Measurements from ENCODE around the gene SOX8. TPM values are rescaled to one million over a fixed set of nuclear protein-coding genes. Genes with fewer than 3 reads are reported as not detected.

SOX8 gene
- total and polyA plus RNA-seq, 10 of the 15 experiments (the other 5 are each of a cell fraction or from before 2014, with no cell fraction given): not detected

DNA sequence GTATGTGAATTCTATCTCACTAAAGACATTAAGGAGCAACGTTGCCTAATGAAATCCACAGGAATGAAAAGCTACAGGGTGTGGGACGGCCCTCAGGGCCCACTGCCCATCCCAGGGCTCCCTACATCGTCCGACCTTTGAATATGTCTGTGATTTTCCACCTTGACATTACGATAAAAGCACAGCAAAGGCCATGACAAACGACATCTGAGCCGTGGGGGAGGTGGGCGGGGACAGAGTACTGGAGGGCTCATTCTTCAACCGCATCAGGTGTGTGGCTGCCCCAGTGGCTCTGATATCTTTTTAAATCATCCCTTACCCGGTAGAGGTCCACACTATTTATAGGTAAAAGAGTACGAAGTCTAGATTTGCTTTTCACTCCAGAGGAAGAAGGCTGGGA, 45.9 kb upstream of the SOX8 start:
- RAD21 ChIA-PET (ENCODE audit: unreplicated experiment): no interaction called here
- no peaks in the 10 kb centered on the region for H3K27me3 ChIP-seq (replicated peaks in 1 of 2; ENCODE audit: control insufficient read depth in 2 of 2, insufficient read depth in 2 of 2, low read length in 1 of 2)
- in situ Hi-C loops (cut with MboI): no loop called here
- H3K9ac ChIP-seq (ENCODE audit: control insufficient read depth, insufficient read depth, low read length): no peak overlapping the region
- no peak overlapping the region for H3K27ac ChIP-seq (ENCODE audit: control insufficient read depth, insufficient read depth)
- CTCF ChIA-PET: no interaction called here
- SMC1A ChIA-PET (ENCODE audit: uncharacterized antibody, unreplicated experiment): no interaction called here
- H3K9me3 ChIP-seq (replicated peaks; ENCODE audit: control insufficient read depth, insufficient read depth, low read length): no peaks in the 10 kb centered on the region; the same call in 2 of the 3 replicates
- H3K79me2 ChIP-seq (ENCODE audit: control insufficient read depth, insufficient read depth, low read length): no peaks in the 10 kb centered on the region
- no TSS peak for BruUV-seq (replicated peaks)
- H3K4me2 ChIP-seq (ENCODE audit: control insufficient read depth, insufficient read depth): no peak overlapping the region
- H3K36me3 ChIP-seq (ENCODE audit: control insufficient read depth in 2 of 2, insufficient read depth in 2 of 2, low read length in 1 of 2): no peaks in the 10 kb centered on the region
- WGBS (ENCODE audit: insufficient coverage, insufficient replicate concordance, low lambda C conversion rate, missing lambda C conversion rate): 40% methylated on average over 11 of the region's 11 CpGs
- FAIRE-seq (no peak), ATAC-seq (no peak), DNase-seq (ENCODE audit: low read depth, low spot score) (no peak)
- no peaks in the 10 kb centered on the region for H4K20me1 ChIP-seq (ENCODE audit: control insufficient read depth, insufficient read depth)
- H3K4me1 ChIP-seq (ENCODE audit: control insufficient read depth, insufficient read depth, low read length): no peaks in the 10 kb centered on the region
- no peak overlapping the region for H3K4me3 ChIP-seq
- POLR2A ChIA-PET: no interaction called here
- TF ChIP-seq TAF1 (IDR thresholded peaks at IDR 0.05; ENCODE audit: borderline replicate concordance, low read depth, low read length) (no peak), ZNF24 (IDR thresholded peaks at IDR 0.05) (no peak), CHD2 (IDR thresholded peaks at IDR 0.05; ENCODE audit: borderline replicate concordance, low read depth, low read length) (no peak), GABPA (IDR thresholded peaks at IDR 0.05; ENCODE audit: low read depth) (no peak), CEBPB (IDR thresholded peaks at IDR 0.05; ENCODE audit: borderline replicate concordance in 1 of 2, low read depth in 2 of 2, low read length in 2 of 2) (no peak), EZH2 (IDR thresholded peaks at IDR 0.05; ENCODE audit: borderline replicate concordance, control insufficient read depth, low read depth, low read length) (no peak), GATAD2B (conservative IDR thresholded peaks at IDR 0.05; ENCODE audit: low read depth) (no peak), TCF12 (IDR thresholded peaks at IDR 0.05; ENCODE audit: low read depth, low read length) (no peak), LARP7 (IDR thresholded peaks at IDR 0.05) (no peak), JUND (IDR thresholded peaks at IDR 0.05; ENCODE audit: low read depth, low read length) (no peak), RAD51 (IDR thresholded peaks at IDR 0.05) (no peak)
- TF ChIP-seq, protein P1, sequence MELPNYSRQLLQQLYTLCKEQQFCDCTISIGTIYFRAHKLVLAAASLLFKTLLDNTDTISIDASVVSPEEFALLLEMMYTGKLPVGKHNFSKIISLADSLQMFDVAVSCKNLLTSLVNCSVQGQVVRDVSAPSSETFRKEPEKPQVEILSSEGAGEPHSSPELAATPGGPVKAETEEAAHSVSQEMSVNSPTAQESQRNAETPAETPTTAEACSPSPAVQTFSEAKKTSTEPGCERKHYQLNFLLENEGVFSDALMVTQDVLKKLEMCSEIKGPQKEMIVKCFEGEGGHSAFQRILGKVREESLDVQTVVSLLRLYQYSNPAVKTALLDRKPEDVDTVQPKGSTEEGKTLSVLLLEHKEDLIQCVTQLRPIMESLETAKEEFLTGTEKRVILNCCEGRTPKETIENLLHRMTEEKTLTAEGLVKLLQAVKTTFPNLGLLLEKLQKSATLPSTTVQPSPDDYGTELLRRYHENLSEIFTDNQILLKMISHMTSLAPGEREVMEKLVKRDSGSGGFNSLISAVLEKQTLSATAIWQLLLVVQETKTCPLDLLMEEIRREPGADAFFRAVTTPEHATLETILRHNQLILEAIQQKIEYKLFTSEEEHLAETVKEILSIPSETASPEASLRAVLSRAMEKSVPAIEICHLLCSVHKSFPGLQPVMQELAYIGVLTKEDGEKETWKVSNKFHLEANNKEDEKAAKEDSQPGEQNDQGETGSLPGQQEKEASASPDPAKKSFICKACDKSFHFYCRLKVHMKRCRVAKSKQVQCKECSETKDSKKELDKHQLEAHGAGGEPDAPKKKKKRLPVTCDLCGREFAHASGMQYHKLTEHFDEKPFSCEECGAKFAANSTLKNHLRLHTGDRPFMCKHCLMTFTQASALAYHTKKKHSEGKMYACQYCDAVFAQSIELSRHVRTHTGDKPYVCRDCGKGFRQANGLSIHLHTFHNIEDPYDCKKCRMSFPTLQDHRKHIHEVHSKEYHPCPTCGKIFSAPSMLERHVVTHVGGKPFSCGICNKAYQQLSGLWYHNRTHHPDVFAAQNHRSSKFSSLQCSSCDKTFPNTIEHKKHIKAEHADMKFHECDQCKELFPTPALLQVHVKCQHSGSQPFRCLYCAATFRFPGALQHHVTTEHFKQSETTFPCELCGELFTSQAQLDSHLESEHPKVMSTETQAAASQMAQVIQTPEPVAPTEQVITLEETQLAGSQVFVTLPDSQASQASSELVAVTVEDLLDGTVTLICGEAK (IDR thresholded peaks at IDR 0.05; ENCODE audit: borderline replicate concordance): no peak
- TF ChIP-seq, protein P2, sequence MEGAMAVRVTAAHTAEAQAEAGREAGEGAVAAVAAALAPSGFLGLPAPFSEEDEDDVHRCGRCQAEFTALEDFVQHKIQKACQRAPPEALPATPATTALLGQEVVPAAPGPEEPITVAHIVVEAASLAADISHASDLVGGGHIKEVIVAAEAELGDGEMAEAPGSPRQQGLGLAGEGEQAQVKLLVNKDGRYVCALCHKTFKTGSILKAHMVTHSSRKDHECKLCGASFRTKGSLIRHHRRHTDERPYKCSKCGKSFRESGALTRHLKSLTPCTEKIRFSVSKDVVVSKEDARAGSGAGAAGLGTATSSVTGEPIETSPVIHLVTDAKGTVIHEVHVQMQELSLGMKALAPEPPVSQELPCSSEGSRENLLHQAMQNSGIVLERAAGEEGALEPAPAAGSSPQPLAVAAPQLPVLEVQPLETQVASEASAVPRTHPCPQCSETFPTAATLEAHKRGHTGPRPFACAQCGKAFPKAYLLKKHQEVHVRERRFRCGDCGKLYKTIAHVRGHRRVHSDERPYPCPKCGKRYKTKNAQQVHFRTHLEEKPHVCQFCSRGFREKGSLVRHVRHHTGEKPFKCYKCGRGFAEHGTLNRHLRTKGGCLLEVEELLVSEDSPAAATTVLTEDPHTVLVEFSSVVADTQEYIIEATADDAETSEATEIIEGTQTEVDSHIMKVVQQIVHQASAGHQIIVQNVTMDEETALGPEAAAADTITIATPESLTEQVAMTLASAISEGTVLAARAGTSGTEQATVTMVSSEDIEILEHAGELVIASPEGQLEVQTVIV (IDR thresholded peaks at IDR 0.05; ENCODE audit: borderline replicate concordance, partially characterized antibody): no peak
- TF ChIP-seq, protein P3, sequence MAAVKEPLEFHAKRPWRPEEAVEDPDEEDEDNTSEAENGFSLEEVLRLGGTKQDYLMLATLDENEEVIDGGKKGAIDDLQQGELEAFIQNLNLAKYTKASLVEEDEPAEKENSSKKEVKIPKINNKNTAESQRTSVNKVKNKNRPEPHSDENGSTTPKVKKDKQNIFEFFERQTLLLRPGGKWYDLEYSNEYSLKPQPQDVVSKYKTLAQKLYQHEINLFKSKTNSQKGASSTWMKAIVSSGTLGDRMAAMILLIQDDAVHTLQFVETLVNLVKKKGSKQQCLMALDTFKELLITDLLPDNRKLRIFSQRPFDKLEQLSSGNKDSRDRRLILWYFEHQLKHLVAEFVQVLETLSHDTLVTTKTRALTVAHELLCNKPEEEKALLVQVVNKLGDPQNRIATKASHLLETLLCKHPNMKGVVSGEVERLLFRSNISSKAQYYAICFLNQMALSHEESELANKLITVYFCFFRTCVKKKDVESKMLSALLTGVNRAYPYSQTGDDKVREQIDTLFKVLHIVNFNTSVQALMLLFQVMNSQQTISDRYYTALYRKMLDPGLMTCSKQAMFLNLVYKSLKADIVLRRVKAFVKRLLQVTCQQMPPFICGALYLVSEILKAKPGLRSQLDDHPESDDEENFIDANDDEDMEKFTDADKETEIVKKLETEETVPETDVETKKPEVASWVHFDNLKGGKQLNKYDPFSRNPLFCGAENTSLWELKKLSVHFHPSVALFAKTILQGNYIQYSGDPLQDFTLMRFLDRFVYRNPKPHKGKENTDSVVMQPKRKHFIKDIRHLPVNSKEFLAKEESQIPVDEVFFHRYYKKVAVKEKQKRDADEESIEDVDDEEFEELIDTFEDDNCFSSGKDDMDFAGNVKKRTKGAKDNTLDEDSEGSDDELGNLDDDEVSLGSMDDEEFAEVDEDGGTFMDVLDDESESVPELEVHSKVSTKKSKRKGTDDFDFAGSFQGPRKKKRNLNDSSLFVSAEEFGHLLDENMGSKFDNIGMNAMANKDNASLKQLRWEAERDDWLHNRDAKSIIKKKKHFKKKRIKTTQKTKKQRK (IDR thresholded peaks at IDR 0.05; ENCODE audit: low read depth, low read length): no peak
- no peak overlapping the region for H2AFZ ChIP-seq (ENCODE audit: control insufficient read depth, low read depth, low read length)
- intact Hi-C loops (cut with micrococcal nuclease; ENCODE audit: unreplicated experiment): no loop called here

All from GM12878 (cell line).